ENCODE measurements around the gene NSUN7.

The NSUN7 gene

GRCh38 chr4:40750461-40751258, 905 bp downstream of the NSUN7 start:
- TF ChIP-seq CTCF (conservative IDR thresholded peaks at IDR 0.05; ENCODE audit: low read depth, low read length), result no peak
- peak overlapping the region; percentile 47 for H3K4me3 ChIP-seq (ENCODE audit: low read depth, low read length)
- no peak for DNase-seq (ENCODE audit: low read depth)

GRCh38 chr4:40755616-40756015, 5.9 kb downstream of the NSUN7 start:
- DNase-seq (ENCODE audit: low read depth), result no peak
- no peak for TF ChIP-seq CTCF (conservative IDR thresholded peaks at IDR 0.05; ENCODE audit: low read depth, low read length)

GRCh38 chr4:40763228-40763716, 13.5 kb downstream of the NSUN7 start:
- H3K4me3 ChIP-seq (ENCODE audit: low read depth, low read length), result no peak overlapping the region
- no peak for TF ChIP-seq CTCF (conservative IDR thresholded peaks at IDR 0.05; ENCODE audit: low read depth, low read length)
- peak; percentile 79 for DNase-seq (ENCODE audit: low read depth)

More at GRCh38 chr4:40755616-40756015, 5.9 kb downstream of the NSUN7 start:
- no peak overlapping the region for H3K4me3 ChIP-seq (ENCODE audit: low read depth, low read length)

- no peak for TF ChIP-seq CTCF (conservative IDR thresholded peaks at IDR 0.05; ENCODE audit: low read depth, low read length)
- no peak overlapping the region for H3K4me3 ChIP-seq (ENCODE audit: low read depth, low read length)
- peak; percentile 69 for DNase-seq (ENCODE audit: low read depth)
Observed at GRCh38 chr4:40769266-40769665, 19.5 kb downstream of the NSUN7 start.

- H3K4me3 ChIP-seq (ENCODE audit: low read depth, low read length), result no peak overlapping the region
- no peak for DNase-seq (ENCODE audit: low read depth)
- TF ChIP-seq CTCF (conservative IDR thresholded peaks at IDR 0.05; ENCODE audit: low read depth, low read length), result no peak
Observed at GRCh38 chr4:40778090-40778489, 28.3 kb downstream of the NSUN7 start.

- no peak for TF ChIP-seq CTCF (conservative IDR thresholded peaks at IDR 0.05; ENCODE audit: low read depth, low read length)
- DNase-seq (ENCODE audit: low read depth), result no peak
- no peak overlapping the region for H3K4me3 ChIP-seq (ENCODE audit: low read depth, low read length)
Observed at GRCh38 chr4:40782876-40783275, 33.1 kb downstream of the NSUN7 start.

- no peak overlapping the region for H3K4me3 ChIP-seq (ENCODE audit: low read depth, low read length)
Observed at GRCh38 chr4:40785727-40786126, 36.0 kb downstream of the NSUN7 start.

More at GRCh38 chr4:40785727-40786126, 36.0 kb downstream of the NSUN7 start:
- no peak for DNase-seq (ENCODE audit: low read depth)
- no peak for TF ChIP-seq CTCF (conservative IDR thresholded peaks at IDR 0.05; ENCODE audit: low read depth, low read length)

All from choroid plexus epithelial cell (primary cell).